Fibroblast of lung (primary cell): ENCODE data around the gene PKNOX2.

Source experiments
- CTCF ChIP-seq, 2 donors: IDR thresholded peaks in 1 of 2; conservative IDR thresholded peaks in 1 of 2; 1 replicate in 1 of 2; 2 replicates in 1 of 2; pipeline ENCODE4 v1.5.1; 2011 to 2012; ENCODE audit warnings: low read length in 2 of 2, control low read depth in 1 of 2, inconsistent platforms in 1 of 2, low read depth in 1 of 2, mild to moderate bottlenecking in 1 of 2
- EZH2 ChIP-seq: IDR thresholded peaks from 2 replicates; pipeline ENCODE4 v1.5.1; 2012; ENCODE audit warnings: low read length, control low read depth, mild to moderate bottlenecking; ENCODE audit errors: missing control alignments

- no peak for TF ChIP-seq CTCF (conservative IDR thresholded peaks at IDR 0.05 in 1 of 2, IDR thresholded peaks at IDR 0.05 in 1 of 2; ENCODE audit: low read depth in 1 of 2, low read length in 2 of 2)
- no peak for TF ChIP-seq EZH2
Observed at GRCh38 chr11:125235071-125235471, 70.5 kb downstream of the PKNOX2 start.
